Neural progenitor cell (in vitro differentiated cells): Measurements from ENCODE around the gene AHRR. TPM values are rescaled to one million over a fixed set of nuclear protein-coding genes. Genes with fewer than 3 reads are reported as not detected.

ENCODE experiments used
- DNase-seq: peaks from one replicate; pipeline ENCODE4 v3.0.0-alpha.2; 2016; ENCODE audit warnings: low spot score
- H2AFZ ChIP-seq: fragments of 200-600 bp; sonication (generic); replicated peaks from 2 replicates; pipeline ENCODE4 v1.6.1; 2016; ENCODE audit warnings: antibody characterized with exemption
- H3F3A ChIP-seq: fragments of 200-600 bp; sonication (generic); 2 replicates; pipeline ENCODE4 v1.6.1; 2016; ENCODE audit warnings: antibody characterized with exemption, low read depth
- H3K27ac ChIP-seq: fragments of 200-600 bp; sonication (generic); 2 replicates; pipeline ENCODE4 v1.5.1; 2016; ENCODE audit warnings: mild to moderate bottlenecking
- H3K27me3 ChIP-seq: fragments of 200-600 bp; sonication (generic); 2 replicates; pipeline ENCODE4 v1.6.1; 2016; ENCODE audit warnings: mild to moderate bottlenecking, moderate library complexity
- H3K36me3 ChIP-seq: fragments of 200-600 bp; sonication (generic); 2 replicates; pipeline ENCODE4 v1.5.1; 2016
- H3K4me1 ChIP-seq: fragments of 200-600 bp; sonication (generic); 2 replicates; pipeline ENCODE4 v1.6.1; 2016; ENCODE audit warnings: mixed run types
- H3K4me2 ChIP-seq: fragments of 200-600 bp; sonication (generic); 2 replicates; pipeline ENCODE4 v1.6.1; 2016
- H3K4me3 ChIP-seq: fragments of 200-600 bp; sonication (generic); 2 replicates; pipeline ENCODE4 v1.5.1; 2016
- H3K79me2 ChIP-seq: fragments of 200-600 bp; sonication (generic); 2 replicates; pipeline ENCODE4 v1.6.1; 2016; ENCODE audit warnings: low read depth
- H3K9ac ChIP-seq: fragments of 200-600 bp; sonication (generic); 2 replicates; pipeline ENCODE4 v1.6.1; 2016
- H3K9me3 ChIP-seq: fragments of 200-600 bp; sonication (generic); 2 replicates; pipeline ENCODE4 v1.5.1; 2016; ENCODE audit warnings: low read depth
- H4K20me1 ChIP-seq: fragments of 200-600 bp; sonication (generic); 2 replicates; pipeline ENCODE4 v1.6.1; 2016; ENCODE audit warnings: low read depth
- H3K27ac Mint-ChIP-seq: 3 replicates; pipeline ENCODE4 v1.8.0; 2021; ENCODE audit warnings: mixed read lengths
- H3K27me3 Mint-ChIP-seq: 2 replicates; pipeline ENCODE4 v1.8.0; 2022; ENCODE audit warnings: low read depth, mild to moderate bottlenecking, inconsistent platforms, moderate library complexity, mixed read lengths; ENCODE audit not compliant: insufficient read depth
- H3K36me3 Mint-ChIP-seq: 3 replicates; pipeline ENCODE4 v1.8.0; 2021; ENCODE audit warnings: mixed read lengths
- H3K4me1 Mint-ChIP-seq: 3 replicates; pipeline ENCODE4 v1.8.0; 2021; ENCODE audit warnings: mixed read lengths
- H3K4me3 Mint-ChIP-seq: 3 replicates; pipeline ENCODE4 v1.8.0; 2021; ENCODE audit warnings: mild to moderate bottlenecking, moderate library complexity, mixed read lengths
- H3K9me3 Mint-ChIP-seq: 3 replicates; pipeline ENCODE4 v1.8.0; 2020; ENCODE audit warnings: mixed read lengths
- CTCF ChIP-seq: fragments of 200-600 bp; sonication (generic); IDR thresholded peaks from 2 replicates; pipeline ENCODE4 v1.5.1; 2017; ENCODE audit warnings: antibody characterized with exemption, mild to moderate bottlenecking
- EZH2 ChIP-seq: fragments of 200-600 bp; sonication (generic); IDR thresholded peaks from 2 replicates; pipeline ENCODE4 v1.6.1; 2017; ENCODE audit warnings: antibody characterized with exemption, mild to moderate bottlenecking, moderate library complexity
- EZH2phosphoT487 ChIP-seq: fragments of 200-600 bp; sonication (generic); IDR thresholded peaks from 2 replicates; pipeline ENCODE4 v1.6.1; 2017; ENCODE audit warnings: antibody characterized with exemption
- total RNA-seq: library from RNA; depleted of rRNA; stranded (reverse); fragments of >200 nt; gene quantifications from 2 replicates; pipeline ENCODE4 v1.2.3, GENCODE V29; 2015; ENCODE audit warnings: low replicate concordance

AHRR gene
- total RNA-seq, 1 donor from 2014 or later = 0.34 TPM

GRCh38 chr5:370311-370958 lies 48.9 kb downstream of the AHRR start:
- Histone ChIP-seq H3K9ac (no peak overlapping the region), H3K4me3 (no peak overlapping the region), H3K36me3 (no peaks in the 10 kb centered on the region), H3K4me2 (no peak overlapping the region), H3F3A (no peaks in the 10 kb centered on the region), H3K27me3 (peaks cover 42% of the 10 kb centered on the region), H2AFZ (no peak overlapping the region), H3K79me2 (no peaks in the 10 kb centered on the region), H4K20me1 (no peaks in the 10 kb centered on the region), H3K9me3 (peaks cover 5% of the 10 kb centered on the region), H3K27ac (no peak overlapping the region), H3K4me1 (peaks cover 5% of the 10 kb centered on the region)
- DNase-seq = no peak
- Mint-ChIP-seq H3K27ac (no peak overlapping the region), H3K4me3 (no peak overlapping the region), H3K4me1 (peaks cover 3% of the 10 kb centered on the region), H3K9me3 (no peaks in the 10 kb centered on the region), H3K36me3 (no peaks in the 10 kb centered on the region), H3K27me3 (peaks cover 18% of the 10 kb centered on the region)
- TF ChIP-seq EZH2phosphoT487 = no peak
- TF ChIP-seq EZH2 = no peak
- no peak for TF ChIP-seq CTCF

- H3K27ac Mint-ChIP-seq = no peak overlapping the region
- Histone ChIP-seq H3K27me3 (peaks cover 48% of the 10 kb centered on the region), H3K36me3 (no peaks in the 10 kb centered on the region), H2AFZ (no peak overlapping the region), H3K27ac (no peak overlapping the region), H3K9me3 (no peaks in the 10 kb centered on the region), H3K4me1 (peaks cover 5% of the 10 kb centered on the region), H3K4me2 (no peak overlapping the region), H3K79me2 (no peaks in the 10 kb centered on the region), H3K4me3 (no peak overlapping the region), H3F3A (no peaks in the 10 kb centered on the region), H4K20me1 (no peaks in the 10 kb centered on the region), H3K9ac (no peak overlapping the region)
- peaks cover 18% of the 10 kb centered on the region for H3K27me3 Mint-ChIP-seq
- H3K4me3 Mint-ChIP-seq = no peak overlapping the region
- no peak for TF ChIP-seq EZH2
- no peak for TF ChIP-seq EZH2phosphoT487
- TF ChIP-seq CTCF = no peak
- H3K36me3 Mint-ChIP-seq = no peaks in the 10 kb centered on the region
- peaks cover 3% of the 10 kb centered on the region for H3K4me1 Mint-ChIP-seq
- H3K9me3 Mint-ChIP-seq = no peaks in the 10 kb centered on the region
- no peak for DNase-seq
Measured at GRCh38 chr5:370959-371810, 49.7 kb downstream of the AHRR start.

GRCh38 chr5:371811-372555 lies 50.5 kb downstream of the AHRR start:
- Mint-ChIP-seq H3K36me3 (no peaks in the 10 kb centered on the region), H3K27me3 (peaks cover 22% of the 10 kb centered on the region), H3K27ac (no peak overlapping the region), H3K4me1 (peaks cover 3% of the 10 kb centered on the region), H3K4me3 (no peak overlapping the region), H3K9me3 (no peaks in the 10 kb centered on the region)
- Histone ChIP-seq H3K4me1 (peaks cover 5% of the 10 kb centered on the region), H2AFZ (no peak overlapping the region), H3K9me3 (no peaks in the 10 kb centered on the region), H3K79me2 (no peaks in the 10 kb centered on the region), H3F3A (no peaks in the 10 kb centered on the region), H3K9ac (no peak overlapping the region), H3K27me3 (peaks cover 48% of the 10 kb centered on the region), H4K20me1 (no peaks in the 10 kb centered on the region), H3K4me3 (no peak overlapping the region), H3K27ac (no peak overlapping the region), H3K4me2 (no peak overlapping the region), H3K36me3 (no peaks in the 10 kb centered on the region)
- no peak for DNase-seq
- TF ChIP-seq CTCF (no peak), EZH2 (no peak), EZH2phosphoT487 (no peak)
